Measurements from ENCODE around the gene TH.

DNA sequence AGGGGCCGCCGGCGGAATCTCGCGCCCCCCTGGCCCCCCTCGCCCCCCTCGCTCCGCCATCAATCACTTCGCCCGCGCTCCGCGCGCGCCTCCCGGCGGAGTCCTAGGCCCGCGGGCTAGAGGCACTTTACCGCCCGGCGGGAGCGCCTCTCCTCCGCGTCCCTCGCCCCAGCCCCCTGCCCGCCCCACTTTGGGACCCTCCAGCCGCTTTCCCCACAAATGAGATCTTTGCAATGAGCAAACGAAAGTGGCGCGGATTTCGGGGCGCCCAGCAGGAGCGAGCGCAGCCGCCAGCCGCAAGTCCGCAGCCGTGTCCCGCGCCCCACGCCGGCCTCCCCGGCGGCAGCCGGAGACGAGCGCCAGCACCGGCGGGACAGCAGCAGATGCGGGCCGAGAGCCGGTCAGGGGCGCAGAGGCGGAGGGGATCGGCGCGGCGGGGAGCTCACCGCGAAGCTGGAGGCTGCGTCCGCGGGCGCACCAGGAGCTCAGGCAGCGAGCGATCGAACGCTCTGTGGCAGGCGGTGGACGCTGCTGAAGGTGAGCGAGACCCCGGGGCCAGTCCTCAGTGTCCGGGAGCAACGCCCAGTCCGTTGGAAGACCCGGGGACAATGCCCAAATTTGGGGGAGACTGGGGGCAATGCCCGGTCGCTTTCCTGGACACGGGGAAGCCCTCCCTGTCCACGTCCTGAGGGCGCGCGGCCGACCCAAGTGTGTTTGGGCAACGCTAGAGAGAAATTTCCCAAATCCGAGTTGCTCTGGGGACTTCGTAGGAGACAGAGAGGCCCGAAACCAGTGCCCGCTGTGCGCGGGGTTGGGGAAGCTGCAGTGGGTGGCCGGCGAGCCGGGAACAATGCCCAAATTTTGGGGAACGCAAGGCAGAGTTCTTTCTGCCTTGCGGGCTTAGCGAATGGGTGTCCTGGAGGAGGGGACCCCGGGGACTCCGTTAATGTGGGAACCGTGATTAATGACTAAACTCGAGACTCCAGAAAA is 30.9 kb downstream of the TH start:
- TF ChIP-seq, protein P1, sequence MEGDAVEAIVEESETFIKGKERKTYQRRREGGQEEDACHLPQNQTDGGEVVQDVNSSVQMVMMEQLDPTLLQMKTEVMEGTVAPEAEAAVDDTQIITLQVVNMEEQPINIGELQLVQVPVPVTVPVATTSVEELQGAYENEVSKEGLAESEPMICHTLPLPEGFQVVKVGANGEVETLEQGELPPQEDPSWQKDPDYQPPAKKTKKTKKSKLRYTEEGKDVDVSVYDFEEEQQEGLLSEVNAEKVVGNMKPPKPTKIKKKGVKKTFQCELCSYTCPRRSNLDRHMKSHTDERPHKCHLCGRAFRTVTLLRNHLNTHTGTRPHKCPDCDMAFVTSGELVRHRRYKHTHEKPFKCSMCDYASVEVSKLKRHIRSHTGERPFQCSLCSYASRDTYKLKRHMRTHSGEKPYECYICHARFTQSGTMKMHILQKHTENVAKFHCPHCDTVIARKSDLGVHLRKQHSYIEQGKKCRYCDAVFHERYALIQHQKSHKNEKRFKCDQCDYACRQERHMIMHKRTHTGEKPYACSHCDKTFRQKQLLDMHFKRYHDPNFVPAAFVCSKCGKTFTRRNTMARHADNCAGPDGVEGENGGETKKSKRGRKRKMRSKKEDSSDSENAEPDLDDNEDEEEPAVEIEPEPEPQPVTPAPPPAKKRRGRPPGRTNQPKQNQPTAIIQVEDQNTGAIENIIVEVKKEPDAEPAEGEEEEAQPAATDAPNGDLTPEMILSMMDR (IDR thresholded peaks at IDR 0.05): no peak
- TF ChIP-seq ZFX (IDR thresholded peaks at IDR 0.05; ENCODE audit: borderline replicate concordance): no peak
